CD14-positive monocyte (primary cell): ENCODE measurements around the gene BCR. TPM values are rescaled to one million over a fixed set of nuclear protein-coding genes. Genes with fewer than 3 reads are reported as not detected.
A peak's percentile ranks its signal among the peaks of the same experiment; 100 is the strongest.

Experiments used
- DNase-seq, 3 donors: peaks; one replicate each; pipeline ENCODE4 v3.0.0-alpha.2; 2011 to 2022
- H2AFZ ChIP-seq: 2 replicates; pipeline ENCODE4 v1.6.0; 2012; ENCODE audit warnings: mild to moderate bottlenecking, low read depth, low read length, inconsistent platforms; ENCODE audit not compliant: insufficient read depth, poor library complexity, severe bottlenecking
- H3K27ac ChIP-seq, 2 donors: 1 replicate in 1 of 2; 2 replicates in 1 of 2; pipeline ENCODE4 v1.5.1; 2012 to 2013; ENCODE audit warnings: low read length in 2 of 2, control low read depth in 1 of 2, inconsistent platforms in 1 of 2, low read depth in 1 of 2, mild to moderate bottlenecking in 1 of 2
- H3K27me3 ChIP-seq, 2 donors: one replicate each; pipeline versions ENCODE4 v1.6.0 to v1.6.1; 2011 to 2013; ENCODE audit warnings: low read length in 2 of 2; ENCODE audit not compliant: control insufficient read depth in 2 of 2, insufficient read depth in 2 of 2
- H3K36me3 ChIP-seq, 2 donors: replicated peaks in 1 of 2; 1 replicate in 1 of 2; 2 replicates in 1 of 2; pipeline versions ENCODE4 v1.5.1 to v1.6.1; 2012 to 2013; ENCODE audit warnings: low read length in 2 of 2, control low read depth in 1 of 2, inconsistent platforms in 1 of 2, mild to moderate bottlenecking in 1 of 2; ENCODE audit not compliant: insufficient read depth in 2 of 2, control insufficient read depth in 1 of 2
- H3K4me1 ChIP-seq, 2 donors: 1 replicate in 1 of 2; 2 replicates in 1 of 2; pipeline versions ENCODE4 v1.5.1 to v1.6.1; 2012 to 2013; ENCODE audit warnings: low read length in 2 of 2, control low read depth in 1 of 2, inconsistent platforms in 1 of 2, mild to moderate bottlenecking in 1 of 2, moderate library complexity in 1 of 2; ENCODE audit not compliant: insufficient read depth in 2 of 2, control insufficient read depth in 1 of 2
- H3K4me2 ChIP-seq: replicated peaks from 2 replicates; pipeline ENCODE3; 2012; ENCODE audit warnings: low read length, moderate library complexity, mild to moderate bottlenecking; ENCODE audit not compliant: poor library complexity, severe bottlenecking; ENCODE audit errors: extremely low read depth
- H3K4me3 ChIP-seq, 3 experiments: fragments of 200-600 bp in 1 of 3; sonication (generic) in 1 of 3; replicated peaks in 1 of 3; 1 replicate in 2 of 3; 2 replicates in 1 of 3; pipeline ENCODE4 v1.5.1; 2011 to 2013; ENCODE audit warnings: low read length in 3 of 3, mild to moderate bottlenecking in 3 of 3, control low read depth in 2 of 3, low read depth in 2 of 3, inconsistent platforms in 1 of 3, moderate library complexity in 1 of 3
- H3K79me2 ChIP-seq: 2 replicates; pipeline ENCODE4 v1.6.0; 2012; ENCODE audit warnings: mild to moderate bottlenecking, control low read depth, inconsistent platforms, low read length, moderate library complexity; ENCODE audit not compliant: insufficient read depth
- H3K9ac ChIP-seq: 2 replicates; pipeline ENCODE4 v1.6.0; 2017; ENCODE audit warnings: low read length, mild to moderate bottlenecking; ENCODE audit not compliant: insufficient read depth, poor library complexity, severe bottlenecking
- H3K9me3 ChIP-seq, 2 donors: replicated peaks in 1 of 2; 1 replicate in 1 of 2; 2 replicates in 1 of 2; pipeline versions ENCODE4 v1.5.1 to v1.6.1; 2012 to 2013; ENCODE audit warnings: low read length in 2 of 2, control low read depth in 1 of 2; ENCODE audit not compliant: control insufficient read depth in 1 of 2, insufficient read depth in 1 of 2
- H4K20me1 ChIP-seq: 2 replicates; pipeline ENCODE4 v1.6.0; 2012; ENCODE audit warnings: mild to moderate bottlenecking, low read length, control low read depth, moderate library complexity; ENCODE audit not compliant: insufficient read depth
- H3K27ac Mint-ChIP-seq, 7 donors: one replicate each; pipeline ENCODE4 v1.8.0; 2020; ENCODE audit warnings: mild to moderate bottlenecking in 7 of 7, mixed read lengths in 7 of 7, moderate library complexity in 6 of 7, inconsistent platforms in 2 of 7
- H3K27me3 Mint-ChIP-seq, 3 donors: one replicate each; pipeline ENCODE4 v1.8.0; 2021 to 2022; ENCODE audit warnings: low read depth in 3 of 3, mild to moderate bottlenecking in 3 of 3, mixed read lengths in 3 of 3, moderate library complexity in 3 of 3, inconsistent platforms in 1 of 3
- H3K36me3 Mint-ChIP-seq, 2 donors: one replicate each; pipeline ENCODE4 v1.8.0; 2020; ENCODE audit warnings: mixed read lengths in 2 of 2, inconsistent platforms in 1 of 2, mild to moderate bottlenecking in 1 of 2
- H3K4me1 Mint-ChIP-seq: one replicate; pipeline ENCODE4 v1.8.0; 2020; ENCODE audit warnings: mild to moderate bottlenecking, mixed read lengths
- H3K4me3 Mint-ChIP-seq, 2 donors: one replicate each; pipeline ENCODE4 v1.8.0; 2020; ENCODE audit warnings: mild to moderate bottlenecking in 2 of 2, mixed read lengths in 2 of 2, moderate library complexity in 1 of 2
- H3K9me3 Mint-ChIP-seq, 7 donors: one replicate each; pipeline ENCODE4 v1.8.0; 2020 to 2022; ENCODE audit warnings: mixed read lengths in 7 of 7, mild to moderate bottlenecking in 6 of 7, moderate library complexity in 6 of 7, inconsistent platforms in 2 of 7
- WGBS: methylation state at CpG from one replicate; pipeline ENCODE4 v1.1.5; 2013; ENCODE audit warnings: missing lambda C conversion rate; ENCODE audit not compliant: insufficient coverage; 5-methylcytosine and 5-hydroxymethylcytosine counted together
- intact Hi-C, 2 donors: fragments of 100-400 bp; cut with micrococcal nuclease; formaldehyde crosslinking; loops; one replicate each; pipeline versions ENCODE4 v1.15.0 to v1.15.1; 2023
- polyA plus RNA-seq, 3 donors: library from polyadenylated mRNA; depleted of rRNA in 1 of 3; unstranded in 2 of 3; stranded (reverse) in 1 of 3; fragments of 300-500 nt in 2 of 3; fragments of >200 nt in 1 of 3; fragmentation: Illumina TruSeq in 2 of 3; gene quantifications; 1 replicate in 2 of 3; 2 replicates in 1 of 3; pipeline ENCODE4 v1.2.3, GENCODE V29; 2012 to 2021
- TF ChIP-seq, protein P1 (sequence below): fragments of 200-600 bp; IDR thresholded peaks from one replicate; pipeline ENCODE4 v1.8.0; 2022; ENCODE audit warnings: antibody characterized with exemption, mild to moderate bottlenecking

Gene BCR
- polyA plus RNA-seq, 3 donors: 0.97 to 20.9 (median 0.97) TPM

DNA sequence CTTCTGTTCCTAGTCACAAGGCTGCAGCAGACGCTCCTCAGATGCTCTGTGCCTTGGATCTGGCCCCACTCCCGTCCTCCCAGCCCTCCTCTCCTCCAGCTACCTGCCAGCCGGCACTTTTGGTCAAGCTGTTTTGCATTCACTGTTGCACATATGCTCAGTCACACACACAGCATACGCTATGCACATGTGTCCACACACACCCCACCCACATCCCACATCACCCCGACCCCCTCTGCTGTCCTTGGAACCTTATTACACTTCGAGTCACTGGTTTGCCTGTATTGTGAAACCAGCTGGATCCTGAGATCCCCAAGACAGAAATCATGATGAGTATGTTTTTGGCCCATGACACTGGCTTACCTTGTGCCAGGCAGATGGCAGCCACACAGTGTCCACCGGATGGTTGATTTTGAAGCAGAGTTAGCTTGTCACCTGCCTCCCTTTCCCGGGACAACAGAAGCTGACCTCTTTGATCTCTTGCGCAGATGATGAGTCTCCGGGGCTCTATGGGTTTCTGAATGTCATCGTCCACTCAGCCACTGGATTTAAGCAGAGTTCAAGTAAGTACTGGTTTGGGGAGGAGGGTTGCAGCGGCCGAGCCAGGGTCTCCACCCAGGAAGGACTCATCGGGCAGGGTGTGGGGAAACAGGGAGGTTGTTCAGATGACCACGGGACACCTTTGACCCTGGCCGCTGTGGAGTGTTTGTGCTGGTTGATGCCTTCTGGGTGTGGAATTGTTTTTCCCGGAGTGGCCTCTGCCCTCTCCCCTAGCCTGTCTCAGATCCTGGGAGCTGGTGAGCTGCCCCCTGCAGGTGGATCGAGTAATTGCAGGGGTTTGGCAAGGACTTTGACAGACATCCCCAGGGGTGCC, 109.8 kb downstream of the BCR start:
- intact Hi-C loops: loop anchor here in 1 of 2 donors (10.0 kb wide), 1 partner anchor 335 kb away; no protein-coding TSS in a partner anchor
- H3K4me3 ChIP-seq: no peak overlapping the region
- WGBS: 73% methylated on average over 18 of the region's 18 CpGs
- H4K20me1 ChIP-seq: peaks cover 5% of the 10 kb centered on the region
- H2AFZ ChIP-seq: no peak overlapping the region
- DNase-seq: peak; percentile 15 to 41 (median 37)
- peaks cover 84 to 100% of the 10 kb centered on the region in 2 donors for H3K36me3 ChIP-seq
- no peaks in the 10 kb centered on the region for H3K27me3 ChIP-seq
- TF ChIP-seq, protein P1, sequence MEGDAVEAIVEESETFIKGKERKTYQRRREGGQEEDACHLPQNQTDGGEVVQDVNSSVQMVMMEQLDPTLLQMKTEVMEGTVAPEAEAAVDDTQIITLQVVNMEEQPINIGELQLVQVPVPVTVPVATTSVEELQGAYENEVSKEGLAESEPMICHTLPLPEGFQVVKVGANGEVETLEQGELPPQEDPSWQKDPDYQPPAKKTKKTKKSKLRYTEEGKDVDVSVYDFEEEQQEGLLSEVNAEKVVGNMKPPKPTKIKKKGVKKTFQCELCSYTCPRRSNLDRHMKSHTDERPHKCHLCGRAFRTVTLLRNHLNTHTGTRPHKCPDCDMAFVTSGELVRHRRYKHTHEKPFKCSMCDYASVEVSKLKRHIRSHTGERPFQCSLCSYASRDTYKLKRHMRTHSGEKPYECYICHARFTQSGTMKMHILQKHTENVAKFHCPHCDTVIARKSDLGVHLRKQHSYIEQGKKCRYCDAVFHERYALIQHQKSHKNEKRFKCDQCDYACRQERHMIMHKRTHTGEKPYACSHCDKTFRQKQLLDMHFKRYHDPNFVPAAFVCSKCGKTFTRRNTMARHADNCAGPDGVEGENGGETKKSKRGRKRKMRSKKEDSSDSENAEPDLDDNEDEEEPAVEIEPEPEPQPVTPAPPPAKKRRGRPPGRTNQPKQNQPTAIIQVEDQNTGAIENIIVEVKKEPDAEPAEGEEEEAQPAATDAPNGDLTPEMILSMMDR: peak; percentile 88
- no peaks in the 10 kb centered on the region for H3K4me1 Mint-ChIP-seq
- peak overlapping the region in 1 of 7 donors; percentile 72 for H3K27ac Mint-ChIP-seq
- H3K27me3 Mint-ChIP-seq: no peaks in the 10 kb centered on the region
- H3K9me3 ChIP-seq: no peaks in the 10 kb centered on the region
- no peaks in the 10 kb centered on the region for H3K79me2 ChIP-seq
- H3K4me1 ChIP-seq: no peaks in the 10 kb centered on the region
- peaks cover 85 to 96% of the 10 kb centered on the region in 2 donors for H3K36me3 Mint-ChIP-seq
- H3K4me3 Mint-ChIP-seq: no peak overlapping the region
- no peak overlapping the region for H3K4me2 ChIP-seq
- H3K9me3 Mint-ChIP-seq: peaks cover 0 to 1% (median 0%) of the 10 kb centered on the region in 7 donors
- no peak overlapping the region for H3K27ac ChIP-seq
- no peak overlapping the region for H3K9ac ChIP-seq

DNA sequence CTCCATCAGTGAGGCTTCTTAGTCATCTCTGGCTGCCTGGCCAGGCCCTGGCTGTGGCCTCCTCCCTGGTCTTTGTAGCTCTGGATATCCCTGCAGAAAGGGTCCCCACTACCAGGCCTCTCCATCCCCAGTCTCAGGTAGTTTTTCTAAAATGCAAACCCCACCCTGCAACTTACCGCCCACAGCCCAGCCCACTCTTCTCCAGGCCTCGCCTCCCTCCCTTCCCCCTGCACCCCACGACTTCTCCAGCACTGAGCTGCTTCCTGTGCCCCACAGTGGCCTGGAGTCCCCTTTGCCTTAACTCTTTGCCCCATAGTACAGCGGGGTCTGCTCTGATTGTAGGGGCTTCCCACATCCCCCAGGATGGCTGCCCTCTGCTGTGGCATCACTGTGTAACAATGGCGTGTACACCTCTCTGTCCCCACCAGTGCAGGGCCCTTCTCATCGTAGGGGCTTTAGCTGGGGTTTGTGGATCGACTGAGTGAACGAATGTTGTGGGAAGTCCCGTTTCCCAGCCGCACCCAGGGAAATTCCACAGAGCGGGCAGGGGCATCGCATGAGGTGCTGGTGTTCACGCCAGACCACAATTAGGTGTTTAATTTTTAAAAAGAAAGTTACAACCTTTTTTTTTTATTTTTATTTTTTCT, 111.6 kb downstream of the BCR start:
- Histone ChIP-seq H3K9me3 (no peaks in the 10 kb centered on the region), H3K27ac (no peak overlapping the region), H3K27me3 (no peaks in the 10 kb centered on the region), H3K36me3 (peaks cover 83 to 98% of the 10 kb centered on the region in 2 donors), H4K20me1 (peaks cover 5% of the 10 kb centered on the region), H3K9ac (no peak overlapping the region), H2AFZ (no peak overlapping the region), H3K4me2 (no peak overlapping the region), H3K4me3 (no peak overlapping the region), H3K79me2 (no peaks in the 10 kb centered on the region), H3K4me1 (no peaks in the 10 kb centered on the region)
- intact Hi-C loops: no loop called here
- TF ChIP-seq, protein P1: no peak
- peaks cover 75 to 95% of the 10 kb centered on the region in 2 donors for H3K36me3 Mint-ChIP-seq
- no peaks in the 10 kb centered on the region for H3K27me3 Mint-ChIP-seq
- no peak overlapping the region for H3K27ac Mint-ChIP-seq
- WGBS: 91% methylated on average over 5 of the region's 13 CpGs
- no peak overlapping the region for H3K4me3 Mint-ChIP-seq
- H3K9me3 Mint-ChIP-seq: peaks cover 0 to 1% (median 0%) of the 10 kb centered on the region in 7 donors
- no peaks in the 10 kb centered on the region for H3K4me1 Mint-ChIP-seq
- no peak for DNase-seq
